HL-60 (cell line): Measurements from ENCODE around the gene SEMA7A.

ENCODE experiments used
- DNase-seq, 2 experiments: peaks; one replicate each; pipeline ENCODE4 v3.0.0-alpha.2; 2010 to 2020; ENCODE audit warnings: low read depth in 1 of 2, low spot score in 1 of 2
- H3K27ac ChIP-seq: fragments of 250-450 bp; sonication (Bioruptor Pico); replicated peaks from 2 replicates; pipeline ENCODE4 v1.5.1; 2020; ENCODE audit warnings: mild to moderate bottlenecking, moderate library complexity
- H3K27me3 ChIP-seq: fragments of 250-450 bp; sonication (Bioruptor Pico); 2 replicates; pipeline ENCODE4 v1.5.1; 2021; ENCODE audit warnings: mild to moderate bottlenecking, moderate library complexity; ENCODE audit not compliant: insufficient read depth, poor library complexity, severe bottlenecking
- H3K4me3 ChIP-seq: replicated peaks from 2 replicates; pipeline ENCODE4 v1.5.1; 2011; ENCODE audit warnings: mild to moderate bottlenecking, control low read depth, low read length; ENCODE audit not compliant: insufficient read depth
- GABPA ChIP-seq: IDR thresholded peaks from 2 replicates; pipeline ENCODE4 v1.6.1; 2012; ENCODE audit warnings: low read depth
- POLR2AphosphoS5 ChIP-seq: IDR thresholded peaks from 2 replicates; pipeline ENCODE4 v1.6.1; 2012; ENCODE audit warnings: low read depth
- REST ChIP-seq: IDR thresholded peaks from 2 replicates; pipeline ENCODE4 v1.6.1; 2012; ENCODE audit warnings: low read depth; ENCODE audit not compliant: insufficient replicate concordance
- SPI1 ChIP-seq: IDR thresholded peaks from 2 replicates; pipeline ENCODE4 v1.6.1; 2012; ENCODE audit warnings: low read depth, mild to moderate bottlenecking, borderline replicate concordance
- TF ChIP-seq, protein P1 (sequence below): IDR thresholded peaks from one replicate; pipeline ENCODE4 v1.5.1; 2011; ENCODE audit warnings: low read length, control low read depth, inconsistent platforms; ENCODE audit not compliant: insufficient read depth

SEMA7A gene

GRCh38 chr15:74395319-74396145, 38.2 kb downstream of the SEMA7A start:
- Histone ChIP-seq H3K27ac (no peak overlapping the region), H3K4me3 (no peak overlapping the region), H3K27me3 (no peaks in the 10 kb centered on the region)
- no peak for DNase-seq
- TF ChIP-seq GABPA (no peak), REST (no peak), POLR2AphosphoS5 (no peak), SPI1 (no peak)
- TF ChIP-seq, protein P1, sequence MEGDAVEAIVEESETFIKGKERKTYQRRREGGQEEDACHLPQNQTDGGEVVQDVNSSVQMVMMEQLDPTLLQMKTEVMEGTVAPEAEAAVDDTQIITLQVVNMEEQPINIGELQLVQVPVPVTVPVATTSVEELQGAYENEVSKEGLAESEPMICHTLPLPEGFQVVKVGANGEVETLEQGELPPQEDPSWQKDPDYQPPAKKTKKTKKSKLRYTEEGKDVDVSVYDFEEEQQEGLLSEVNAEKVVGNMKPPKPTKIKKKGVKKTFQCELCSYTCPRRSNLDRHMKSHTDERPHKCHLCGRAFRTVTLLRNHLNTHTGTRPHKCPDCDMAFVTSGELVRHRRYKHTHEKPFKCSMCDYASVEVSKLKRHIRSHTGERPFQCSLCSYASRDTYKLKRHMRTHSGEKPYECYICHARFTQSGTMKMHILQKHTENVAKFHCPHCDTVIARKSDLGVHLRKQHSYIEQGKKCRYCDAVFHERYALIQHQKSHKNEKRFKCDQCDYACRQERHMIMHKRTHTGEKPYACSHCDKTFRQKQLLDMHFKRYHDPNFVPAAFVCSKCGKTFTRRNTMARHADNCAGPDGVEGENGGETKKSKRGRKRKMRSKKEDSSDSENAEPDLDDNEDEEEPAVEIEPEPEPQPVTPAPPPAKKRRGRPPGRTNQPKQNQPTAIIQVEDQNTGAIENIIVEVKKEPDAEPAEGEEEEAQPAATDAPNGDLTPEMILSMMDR: no peak

DNA sequence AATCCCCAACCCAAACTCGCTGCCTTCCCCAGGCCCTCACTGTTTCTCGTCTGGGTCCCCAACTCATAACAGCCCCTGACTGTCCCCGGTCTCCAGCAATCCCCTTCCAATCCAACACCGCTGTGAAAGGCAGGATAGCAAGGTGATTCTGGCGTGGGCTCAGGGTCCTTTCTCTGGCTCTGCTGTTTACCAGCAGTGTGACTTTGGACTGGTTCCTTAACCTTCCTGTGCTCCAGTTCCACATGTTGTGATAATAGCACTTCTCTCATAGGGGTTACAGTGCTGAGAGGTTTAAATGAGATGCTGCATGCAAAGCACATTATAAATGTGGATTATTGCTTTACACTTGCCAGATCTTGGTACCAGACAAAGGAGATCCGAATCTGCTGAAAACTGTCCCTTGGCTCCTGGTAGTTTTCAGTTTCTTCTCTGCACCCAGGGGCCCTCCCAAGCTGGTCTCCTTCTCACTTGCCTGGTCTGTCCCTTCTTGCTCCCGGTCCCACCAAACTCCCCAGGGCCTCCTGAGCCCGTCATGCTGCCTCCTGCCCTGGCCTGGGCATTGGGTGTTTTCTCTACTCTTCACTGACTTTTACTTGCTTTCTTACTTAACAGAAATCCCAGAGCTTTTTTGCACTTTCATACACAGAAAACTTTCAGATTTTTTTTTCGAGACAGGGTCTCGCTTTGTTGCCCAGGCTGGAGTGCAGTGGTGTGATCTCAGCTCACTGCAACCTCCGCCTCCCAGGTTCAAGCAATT, 39.5 kb downstream of the SEMA7A start:
- Histone ChIP-seq H3K27me3 (no peaks in the 10 kb centered on the region), H3K27ac (no peak overlapping the region), H3K4me3 (no peak overlapping the region)
- TF ChIP-seq GABPA (no peak), REST (no peak), SPI1 (no peak), POLR2AphosphoS5 (no peak)
- TF ChIP-seq, protein P1: no peak
- DNase-seq: no peak

- TF ChIP-seq REST: no peak
- no peak for TF ChIP-seq POLR2AphosphoS5
- no peak for TF ChIP-seq SPI1
- no peak for TF ChIP-seq GABPA
- TF ChIP-seq, protein P1: no peak
- no peak for DNase-seq
- Histone ChIP-seq H3K27me3 (no peaks in the 10 kb centered on the region), H3K4me3 (no peak overlapping the region), H3K27ac (no peak overlapping the region)
These were observed 40.3 kb downstream of the SEMA7A start for GRCh38 chr15:74393423-74393822.
